ENCODE data around the gene PBOV1. TPM values are rescaled to one million over a fixed set of nuclear protein-coding genes. Genes with fewer than 3 reads are reported as not detected.

Gene PBOV1
- not detected for total RNA-seq

DNA sequence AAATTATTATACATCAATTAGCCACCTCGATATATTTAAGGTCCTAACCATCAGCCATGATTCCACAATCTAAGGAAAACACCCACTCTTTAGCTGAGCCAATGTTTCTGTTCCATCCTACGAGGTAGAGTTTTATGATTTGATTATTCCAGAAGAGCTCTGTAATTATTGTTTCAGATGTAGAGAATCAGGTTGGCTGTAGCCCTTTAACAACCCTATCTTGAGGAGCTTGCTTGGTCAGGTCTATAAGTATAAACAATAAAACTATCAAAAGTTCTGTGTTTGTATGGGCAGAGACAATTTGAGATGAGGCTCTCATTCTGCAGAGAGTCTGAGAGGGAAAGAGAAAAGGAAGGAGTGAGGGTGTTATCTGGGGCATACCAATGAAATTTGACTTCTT, at the start of gene PBOV1:
PBOV1 (minus strand) TSS at position 43 of the 400 bp plus-strand sequence. CDS start 96 bp downstream, outside the sequence.
- DNase-seq (ENCODE audit: low spot score in 2 of 2) = no peak
- no peaks in the 10 kb centered on the region for H3K36me3 ChIP-seq
- 64 to 69% methylated on average over 2 of the region's 2 CpGs for whole genome bisulfite sequencing, 2 donors
- H3K4me1 ChIP-seq = no peaks in the 10 kb centered on the region
- no peak for TF ChIP-seq EP300 (IDR thresholded peaks at IDR 0.05)
- TF ChIP-seq, protein P1, sequence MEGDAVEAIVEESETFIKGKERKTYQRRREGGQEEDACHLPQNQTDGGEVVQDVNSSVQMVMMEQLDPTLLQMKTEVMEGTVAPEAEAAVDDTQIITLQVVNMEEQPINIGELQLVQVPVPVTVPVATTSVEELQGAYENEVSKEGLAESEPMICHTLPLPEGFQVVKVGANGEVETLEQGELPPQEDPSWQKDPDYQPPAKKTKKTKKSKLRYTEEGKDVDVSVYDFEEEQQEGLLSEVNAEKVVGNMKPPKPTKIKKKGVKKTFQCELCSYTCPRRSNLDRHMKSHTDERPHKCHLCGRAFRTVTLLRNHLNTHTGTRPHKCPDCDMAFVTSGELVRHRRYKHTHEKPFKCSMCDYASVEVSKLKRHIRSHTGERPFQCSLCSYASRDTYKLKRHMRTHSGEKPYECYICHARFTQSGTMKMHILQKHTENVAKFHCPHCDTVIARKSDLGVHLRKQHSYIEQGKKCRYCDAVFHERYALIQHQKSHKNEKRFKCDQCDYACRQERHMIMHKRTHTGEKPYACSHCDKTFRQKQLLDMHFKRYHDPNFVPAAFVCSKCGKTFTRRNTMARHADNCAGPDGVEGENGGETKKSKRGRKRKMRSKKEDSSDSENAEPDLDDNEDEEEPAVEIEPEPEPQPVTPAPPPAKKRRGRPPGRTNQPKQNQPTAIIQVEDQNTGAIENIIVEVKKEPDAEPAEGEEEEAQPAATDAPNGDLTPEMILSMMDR (IDR thresholded peaks at IDR 0.05) = no peak
- no peak for TF ChIP-seq POLR2A (IDR thresholded peaks at IDR 0.05)
- H3K4me3 ChIP-seq = no peak within 1 kb of the TSS
- no peak within 1 kb of the TSS for H3K27ac ChIP-seq
- no peaks in the 10 kb centered on the region for H3K27me3 ChIP-seq
- no peaks in the 10 kb centered on the region for H3K9me3 ChIP-seq

DNA sequence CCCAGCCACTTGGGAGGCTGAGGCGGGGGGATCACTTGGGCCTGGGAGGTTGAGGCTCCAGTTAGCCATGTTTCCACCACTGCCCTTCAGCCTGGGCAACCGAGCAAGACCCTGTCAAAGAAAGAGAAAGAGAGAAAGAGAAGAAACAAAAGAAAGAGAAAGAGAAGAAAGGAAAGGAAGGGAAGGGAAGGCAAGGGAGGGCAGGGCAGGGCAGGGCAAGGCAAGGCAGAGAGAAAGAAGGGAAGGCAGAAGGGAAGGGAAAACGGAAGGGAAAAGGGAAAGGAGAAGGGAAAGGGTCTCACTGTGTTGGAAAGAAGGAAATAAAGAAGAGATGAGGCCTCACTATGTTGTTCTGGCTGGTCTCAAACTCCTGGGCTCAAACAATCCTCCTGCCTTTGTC, 47.8 kb upstream of the PBOV1 start:
- 88 to 89% methylated on average over 3 of the region's 3 CpGs for WGBS, 2 donors
- Histone ChIP-seq H3K27ac (no peak overlapping the region), H3K4me1 (no peaks in the 10 kb centered on the region), H3K4me3 (no peak overlapping the region), H3K9me3 (no peaks in the 10 kb centered on the region), H3K27me3 (no peaks in the 10 kb centered on the region), H3K36me3 (peaks cover 0 to 5% (median 0%) of the 10 kb centered on the region in 3 donors)
- TF ChIP-seq POLR2A (IDR thresholded peaks at IDR 0.05) (no peak), EP300 (IDR thresholded peaks at IDR 0.05) (no peak)
- TF ChIP-seq, protein P1 (IDR thresholded peaks at IDR 0.05) = no peak
- DNase-seq (ENCODE audit: low spot score in 2 of 2) = no peak

DNA sequence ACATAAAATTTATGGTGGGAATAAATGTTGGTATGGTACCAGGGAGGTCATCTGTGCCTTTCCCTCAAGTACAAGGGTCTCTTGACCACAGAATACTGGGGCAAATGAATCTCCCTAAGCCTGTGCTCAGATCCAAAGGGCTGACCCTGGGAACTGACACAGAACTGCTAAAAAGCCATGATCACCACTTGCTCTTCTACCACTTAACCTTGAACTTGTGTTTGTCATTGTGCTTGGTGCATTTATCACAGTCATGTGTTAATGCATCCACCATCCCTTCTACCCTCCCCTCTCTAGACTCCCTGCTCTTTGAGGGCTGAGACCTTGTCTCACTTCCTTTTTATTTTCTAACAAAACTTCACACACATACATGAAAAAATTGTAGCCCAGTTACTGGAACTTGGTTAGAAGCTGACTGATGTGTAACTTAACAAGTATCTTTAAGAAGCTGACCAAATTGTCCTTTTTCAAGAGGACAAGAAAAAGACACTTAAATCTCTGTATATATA, 46.1 kb upstream of the PBOV1 start:
- H3K4me1 ChIP-seq = no peaks in the 10 kb centered on the region
- H3K36me3 ChIP-seq = peaks cover 0 to 5% (median 0%) of the 10 kb centered on the region in 3 donors
- no peak for DNase-seq (ENCODE audit: low spot score in 2 of 2)
- no peak overlapping the region for H3K4me3 ChIP-seq
- no peaks in the 10 kb centered on the region for H3K27me3 ChIP-seq
- no peak overlapping the region for H3K27ac ChIP-seq
- TF ChIP-seq POLR2A (IDR thresholded peaks at IDR 0.05) (no peak), EP300 (IDR thresholded peaks at IDR 0.05) (no peak)
- TF ChIP-seq, protein P1 (IDR thresholded peaks at IDR 0.05) = no peak
- no peaks in the 10 kb centered on the region for H3K9me3 ChIP-seq

DNA sequence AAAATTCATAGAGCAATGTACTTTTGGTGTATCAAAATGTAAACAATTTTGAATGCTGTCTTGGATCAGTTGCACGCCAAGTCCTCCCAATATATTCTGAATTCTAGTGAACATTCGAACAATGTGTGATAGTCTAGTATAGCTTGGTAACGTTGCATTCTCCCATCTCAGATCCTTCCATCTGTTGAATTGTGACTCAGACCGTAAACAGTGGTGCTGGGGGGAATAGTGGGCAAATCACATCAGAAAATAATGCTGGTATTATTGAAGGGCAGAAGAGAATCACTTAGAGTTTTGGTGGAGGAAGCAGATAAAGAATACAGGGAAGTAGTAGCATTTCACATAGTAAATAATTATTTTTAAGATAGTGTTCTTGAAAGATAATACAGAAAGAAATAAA, 45.7 kb upstream of the PBOV1 start:
- WGBS, 2 donors = 78 to 83% methylated on average over 4 of the region's 4 CpGs
- TF ChIP-seq, protein P1 (IDR thresholded peaks at IDR 0.05) = no peak
- TF ChIP-seq POLR2A (IDR thresholded peaks at IDR 0.05) (no peak), EP300 (IDR thresholded peaks at IDR 0.05) (no peak)

DNA sequence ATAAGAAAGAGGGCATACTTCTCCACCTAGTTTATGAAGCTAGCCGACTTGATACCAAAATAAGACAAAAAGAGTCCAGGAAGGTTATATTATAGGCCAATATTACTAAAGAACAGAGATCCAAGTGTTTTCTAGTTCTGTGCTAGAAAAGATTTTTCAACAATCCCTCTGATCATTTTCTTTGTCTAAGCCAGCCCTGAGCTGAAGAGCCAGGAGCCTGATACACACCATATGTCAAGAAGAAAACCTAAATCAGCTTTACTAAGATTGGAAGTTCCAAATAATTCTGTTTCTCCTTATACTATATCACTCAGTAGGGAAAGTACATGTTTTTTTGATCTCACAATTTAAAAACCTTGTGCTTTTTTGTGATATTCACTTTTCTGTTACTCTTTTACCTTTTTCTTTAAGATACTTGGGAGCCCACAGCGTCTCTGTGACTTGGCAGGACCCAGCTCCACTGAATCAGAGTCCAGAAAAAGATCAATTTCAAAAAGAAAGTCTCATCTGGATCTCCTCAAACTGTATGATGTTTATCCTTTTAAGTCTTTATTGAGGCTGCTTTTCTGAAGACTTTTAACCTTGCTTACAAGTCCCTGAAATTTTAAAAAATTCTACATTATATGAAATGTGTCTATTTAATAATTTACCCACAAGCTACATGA, 43.0 kb upstream of the PBOV1 start:
- H3K4me1 ChIP-seq = no peaks in the 10 kb centered on the region
- H3K9me3 ChIP-seq = no peaks in the 10 kb centered on the region
- WGBS, 2 donors = 40 to 49% methylated on average over 2 of the region's 2 CpGs
- TF ChIP-seq POLR2A (IDR thresholded peaks at IDR 0.05) (no peak), EP300 (IDR thresholded peaks at IDR 0.05) (no peak)
- TF ChIP-seq, protein P1 (IDR thresholded peaks at IDR 0.05) = no peak
- peaks cover 0 to 5% (median 0%) of the 10 kb centered on the region in 3 donors for H3K36me3 ChIP-seq
- no peaks in the 10 kb centered on the region for H3K27me3 ChIP-seq
- H3K27ac ChIP-seq = no peak overlapping the region
- no peak for DNase-seq (ENCODE audit: low spot score in 2 of 2)
- H3K4me3 ChIP-seq = no peak overlapping the region

More for the DNA sequence above, 45.7 kb upstream of the PBOV1 start:
- Histone ChIP-seq H3K9me3 (no peaks in the 10 kb centered on the region), H3K4me3 (no peak overlapping the region), H3K27ac (no peak overlapping the region), H3K36me3 (peaks cover 0 to 5% (median 0%) of the 10 kb centered on the region in 3 donors), H3K27me3 (no peaks in the 10 kb centered on the region), H3K4me1 (no peaks in the 10 kb centered on the region)
- no peak for DNase-seq (ENCODE audit: low spot score in 2 of 2)

Measured in tibial nerve (tissue), 4 donors.